Kidney epithelial cell (primary cell): ENCODE data around the gene EFL1. TPM values are rescaled to one million over a fixed set of nuclear protein-coding genes. Genes with fewer than 3 reads are reported as not detected.

Experiments
- DNase-seq: peaks from one replicate; pipeline ENCODE4 v3.0.0-alpha.2; 2010; ENCODE audit warnings: low read depth
- H3K27me3 ChIP-seq: 2 replicates; pipeline ENCODE4 v1.6.0; 2011; ENCODE audit warnings: low read length; ENCODE audit not compliant: control insufficient read depth, insufficient read depth
- H3K36me3 ChIP-seq: 2 replicates; pipeline ENCODE4 v1.5.1; 2011; ENCODE audit warnings: low read length; ENCODE audit not compliant: control insufficient read depth, insufficient read depth
- H3K4me3 ChIP-seq: 2 replicates; pipeline ENCODE4 v1.5.1; 2011; ENCODE audit warnings: low read depth, mild to moderate bottlenecking, control low read depth, low read length
- CTCF ChIP-seq: IDR thresholded peaks from 2 replicates; pipeline ENCODE4 v1.5.1; 2011; ENCODE audit warnings: mild to moderate bottlenecking, moderate library complexity, low read length, control low read depth, inconsistent platforms; ENCODE audit not compliant: insufficient read depth, poor library complexity, severe bottlenecking
- total RNA-seq: library from RNA; depleted of rRNA; stranded (reverse); fragments of >200 nt; gene quantifications from 2 replicates; pipeline ENCODE4 v1.2.3, GENCODE V29; 2015

Gene EFL1
- total RNA-seq, 1 donor from 2014 or later, result 21.8 TPM

GRCh38 chr15:82173108-82173507 is 89.4 kb downstream of the EFL1 start:
- DNase-seq, result no peak
- Histone ChIP-seq H3K4me3 (no peak overlapping the region), H3K36me3 (no peaks in the 10 kb centered on the region), H3K27me3 (no peaks in the 10 kb centered on the region)
- no peak for TF ChIP-seq CTCF

- TF ChIP-seq CTCF, result no peak
- DNase-seq, result no peak
These were observed 90.0 kb downstream of the EFL1 start for GRCh38 chr15:82172506-82172905.

GRCh38 chr15:82168757-82169156 is 93.8 kb downstream of the EFL1 start:
- no peaks in the 10 kb centered on the region for H3K36me3 ChIP-seq
- H3K4me3 ChIP-seq, result no peak overlapping the region
- no peak for DNase-seq
- no peak for TF ChIP-seq CTCF
- no peaks in the 10 kb centered on the region for H3K27me3 ChIP-seq

More at GRCh38 chr15:82172506-82172905, 90.0 kb downstream of the EFL1 start:
- Histone ChIP-seq H3K36me3 (no peaks in the 10 kb centered on the region), H3K4me3 (no peak overlapping the region), H3K27me3 (no peaks in the 10 kb centered on the region)

GRCh38 chr15:82168296-82168695 is 94.2 kb downstream of the EFL1 start:
- H3K36me3 ChIP-seq, result no peaks in the 10 kb centered on the region
- no peaks in the 10 kb centered on the region for H3K27me3 ChIP-seq
- no peak overlapping the region for H3K4me3 ChIP-seq
- no peak for DNase-seq
- no peak for TF ChIP-seq CTCF

DNA sequence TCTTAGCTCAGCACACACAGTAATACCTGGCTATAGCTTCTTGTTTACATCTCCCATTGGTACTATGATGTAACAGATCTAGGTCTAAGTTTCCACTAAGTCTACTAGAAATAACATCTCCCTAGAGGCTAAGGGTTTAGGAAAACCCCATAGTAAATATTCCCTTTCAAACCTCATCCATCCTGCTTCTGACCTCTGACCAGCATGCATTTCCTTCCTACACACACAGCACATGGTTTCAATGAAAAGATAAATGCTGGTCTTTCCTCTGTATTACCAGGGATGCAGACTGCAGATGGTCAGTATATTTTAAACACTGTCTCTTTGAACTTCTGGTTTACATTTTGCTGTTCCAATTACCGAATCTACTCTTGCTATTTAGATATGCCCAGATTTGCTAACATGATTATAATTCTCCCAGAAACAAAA is 96.6 kb downstream of the EFL1 start:
- Histone ChIP-seq H3K27me3 (no peaks in the 10 kb centered on the region), H3K36me3 (no peaks in the 10 kb centered on the region), H3K4me3 (no peak overlapping the region)
- TF ChIP-seq CTCF, result no peak
- DNase-seq, result no peak

DNA sequence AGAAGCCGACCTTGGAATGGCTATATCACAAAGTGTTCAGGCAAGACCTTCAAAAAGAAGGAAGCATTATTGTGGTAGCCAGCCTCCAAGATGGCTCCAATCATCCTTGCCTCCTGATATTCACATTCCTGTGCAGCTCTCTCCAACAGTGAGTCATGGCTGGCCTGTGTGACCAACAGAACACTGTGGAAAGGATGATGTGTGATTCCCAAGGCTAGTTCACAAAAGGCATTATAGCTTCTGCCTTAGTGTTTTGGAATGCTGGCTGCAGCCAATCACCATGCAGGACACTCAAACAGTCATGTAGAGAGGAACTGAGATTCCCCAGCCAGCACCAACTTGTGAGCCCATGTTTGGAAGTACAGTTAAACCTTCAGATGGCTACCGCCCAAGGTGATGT is 102.6 kb downstream of the EFL1 start:
- Histone ChIP-seq H3K36me3 (no peaks in the 10 kb centered on the region), H3K27me3 (no peaks in the 10 kb centered on the region), H3K4me3 (no peak overlapping the region)
- no peak for TF ChIP-seq CTCF
- peak; percentile 77 for DNase-seq
